Erythroblast (primary cell): ENCODE results near the gene HERC2.
"Not testable (repeated sequence)": the region's sequence is repeated elsewhere in the genome, so short reads cannot be mapped to it uniquely, and the experiment has no call there.

Source experiments
- GATA1 ChIP-seq: IDR thresholded peaks from 2 replicates; pipeline ENCODE4 v1.6.1; 2011; ENCODE audit warnings: low read depth, mild to moderate bottlenecking, control low read depth, low read length, moderate library complexity
- POLR2A ChIP-seq: IDR thresholded peaks from 2 replicates; pipeline ENCODE4 v1.6.1; 2011; ENCODE audit warnings: mild to moderate bottlenecking, low read length

DNA sequence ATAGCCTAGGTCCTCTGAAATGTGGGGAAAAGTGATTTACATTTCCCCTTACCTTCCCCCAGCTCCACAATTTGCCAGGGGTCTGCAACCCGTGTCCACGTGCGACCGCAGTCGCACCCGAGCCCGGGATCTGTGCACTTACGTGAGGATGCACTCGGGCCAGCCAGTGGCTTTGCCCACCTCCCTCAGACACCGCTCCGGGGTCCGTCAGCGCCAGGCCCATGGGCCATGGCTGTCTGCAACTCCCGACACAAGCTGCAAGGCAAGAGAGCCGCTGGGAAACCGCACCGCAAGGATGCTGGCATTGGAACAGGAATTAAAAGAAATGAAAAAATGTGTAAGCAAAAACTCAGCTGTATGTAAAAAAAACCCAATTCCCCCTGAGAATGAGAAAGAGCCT lies 43.5 kb upstream of the HERC2 start:
- TF ChIP-seq POLR2A, GATA1: not testable (repeated sequence)
